IPS-15b (cell line): ENCODE measurements around the gene ANK3.

Experiments used
- H3K27me3 ChIP-seq: one replicate; pipeline ENCODE4 v1.6.1; 2013; ENCODE audit warnings: low read length; ENCODE audit not compliant: control insufficient read depth, insufficient read depth
- H3K36me3 ChIP-seq: one replicate; pipeline ENCODE4 v1.6.1; 2013; ENCODE audit warnings: low read length; ENCODE audit not compliant: control insufficient read depth, insufficient read depth
- H3K4me1 ChIP-seq: one replicate; pipeline ENCODE4 v1.6.1; 2013; ENCODE audit warnings: mild to moderate bottlenecking, low read length; ENCODE audit not compliant: control insufficient read depth, insufficient read depth
- H3K4me3 ChIP-seq: one replicate; pipeline ENCODE4 v1.5.1; 2013; ENCODE audit warnings: low read depth, low read length
- H3K9ac ChIP-seq: one replicate; pipeline ENCODE4 v1.6.1; 2013; ENCODE audit warnings: low read depth, mild to moderate bottlenecking, low read length
- H3K9me3 ChIP-seq: one replicate; pipeline ENCODE4 v1.6.1; 2013; ENCODE audit warnings: mild to moderate bottlenecking, low read length; ENCODE audit not compliant: control insufficient read depth, insufficient read depth

The ANK3 gene

GRCh38 chr10:60224066-60224705 is 165.5 kb downstream of the ANK3 start:
- Histone ChIP-seq H3K36me3 (no peaks in the 10 kb centered on the region), H3K9ac (no peak overlapping the region), H3K9me3 (no peaks in the 10 kb centered on the region), H3K27me3 (no peaks in the 10 kb centered on the region), H3K4me3 (no peak overlapping the region), H3K4me1 (no peaks in the 10 kb centered on the region)

DNA sequence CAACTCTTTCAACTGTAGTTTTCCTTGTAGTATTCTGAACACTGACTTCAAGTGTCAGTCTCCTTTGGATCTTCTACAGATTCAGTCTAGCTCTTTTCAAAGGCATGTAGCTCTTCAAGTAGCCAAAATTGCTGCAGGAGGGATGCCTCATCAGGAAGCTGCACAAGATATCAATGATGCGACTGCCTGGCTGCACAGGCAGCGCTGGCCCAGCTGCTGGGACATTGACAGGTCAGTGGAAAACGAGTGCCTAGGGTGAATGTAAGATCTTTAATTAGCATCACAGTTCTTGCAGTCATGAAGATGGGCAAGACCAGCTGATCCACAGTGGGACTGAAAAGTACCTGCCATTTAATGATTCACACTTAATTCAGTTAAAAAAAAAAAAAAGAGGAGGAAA is 167.6 kb downstream of the ANK3 start:
- H3K4me3 ChIP-seq, result no peak overlapping the region
- no peaks in the 10 kb centered on the region for H3K4me1 ChIP-seq
- no peaks in the 10 kb centered on the region for H3K9me3 ChIP-seq
- H3K27me3 ChIP-seq, result no peaks in the 10 kb centered on the region
- no peak overlapping the region for H3K9ac ChIP-seq
- no peaks in the 10 kb centered on the region for H3K36me3 ChIP-seq

DNA sequence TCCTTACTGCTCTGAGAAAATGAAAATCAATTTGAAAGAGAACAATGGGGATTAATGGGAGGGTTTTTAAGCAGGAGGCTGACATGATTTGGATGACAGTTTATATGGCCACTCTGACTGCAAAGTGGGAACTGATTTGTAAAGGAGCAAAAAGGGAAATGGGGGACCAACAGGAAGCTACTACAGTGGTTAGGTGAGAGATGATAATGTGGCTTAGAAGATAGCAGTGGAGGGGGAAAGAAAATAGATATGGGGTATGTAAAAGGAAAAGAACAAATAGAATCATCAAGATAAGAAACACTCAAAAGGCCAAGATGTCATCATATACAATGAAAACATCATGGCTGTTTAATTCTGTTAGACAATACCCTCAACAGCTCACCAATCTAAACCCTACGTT is 177.5 kb downstream of the ANK3 start:
- no peaks in the 10 kb centered on the region for H3K27me3 ChIP-seq
- no peaks in the 10 kb centered on the region for H3K36me3 ChIP-seq
- H3K4me1 ChIP-seq, result peaks cover 3% of the 10 kb centered on the region
- H3K9ac ChIP-seq, result no peak overlapping the region
- H3K9me3 ChIP-seq, result no peaks in the 10 kb centered on the region
- no peak overlapping the region for H3K4me3 ChIP-seq

GRCh38 chr10:60209874-60210570 is 179.7 kb downstream of the ANK3 start:
- H3K36me3 ChIP-seq, result no peaks in the 10 kb centered on the region
- peaks cover 3% of the 10 kb centered on the region for H3K4me1 ChIP-seq
- no peak overlapping the region for H3K9ac ChIP-seq
- H3K9me3 ChIP-seq, result no peaks in the 10 kb centered on the region
- no peaks in the 10 kb centered on the region for H3K27me3 ChIP-seq
- no peak overlapping the region for H3K4me3 ChIP-seq

DNA sequence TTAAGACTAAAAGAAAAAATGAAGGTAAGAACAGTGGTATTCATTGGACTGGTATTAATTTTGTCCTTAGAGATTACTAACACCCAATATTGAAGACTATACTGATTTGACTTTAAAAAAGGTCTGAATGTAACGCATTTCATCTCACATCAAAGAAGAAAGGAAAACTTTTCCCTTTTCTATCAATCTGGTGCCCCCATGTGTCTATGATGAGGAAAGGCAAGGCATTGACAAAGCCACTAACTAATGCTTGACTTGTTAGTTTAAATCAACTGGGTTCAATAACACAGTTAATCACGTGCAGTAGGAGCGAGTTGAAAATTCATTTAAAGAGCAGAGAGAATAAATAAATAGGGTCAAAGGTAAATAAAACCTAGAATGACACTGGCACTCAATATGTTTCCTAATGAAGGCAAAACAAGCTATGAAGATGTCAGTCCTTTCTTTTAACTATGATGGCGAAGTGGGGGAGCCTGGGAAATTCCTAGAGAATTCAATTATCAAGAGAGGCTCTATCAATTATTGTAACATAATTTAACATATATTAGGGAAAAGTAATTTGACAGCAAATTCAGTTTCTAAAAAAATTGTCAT is 180.9 kb downstream of the ANK3 start:
- Histone ChIP-seq H3K4me3 (no peak overlapping the region), H3K4me1 (peaks cover 3% of the 10 kb centered on the region), H3K9ac (no peak overlapping the region), H3K27me3 (no peaks in the 10 kb centered on the region), H3K36me3 (no peaks in the 10 kb centered on the region), H3K9me3 (no peaks in the 10 kb centered on the region)

DNA sequence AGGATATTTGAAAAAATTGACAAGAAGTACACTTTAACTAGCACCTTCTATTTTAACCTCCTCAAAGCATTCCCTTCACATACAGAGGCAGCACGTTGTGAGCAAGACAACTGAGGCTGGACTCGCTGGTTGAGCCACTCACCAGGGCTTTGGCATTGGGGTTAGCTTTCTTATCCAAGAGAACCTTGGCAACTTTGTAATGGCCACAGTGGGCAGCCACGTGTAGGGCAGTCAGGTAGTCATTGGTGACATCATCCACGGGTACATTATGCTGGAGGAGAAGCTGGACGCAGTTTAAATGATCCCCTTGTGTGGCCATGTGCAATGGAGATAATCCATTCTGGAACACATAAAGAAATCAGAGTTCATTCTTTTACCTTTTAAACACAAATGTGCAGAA is 181.8 kb downstream of the ANK3 start:
- peaks cover 3% of the 10 kb centered on the region for H3K4me1 ChIP-seq
- H3K9ac ChIP-seq, result no peak overlapping the region
- no peaks in the 10 kb centered on the region for H3K9me3 ChIP-seq
- H3K4me3 ChIP-seq, result no peak overlapping the region
- no peaks in the 10 kb centered on the region for H3K36me3 ChIP-seq
- H3K27me3 ChIP-seq, result no peaks in the 10 kb centered on the region

GRCh38 chr10:60206735-60207134 is 182.9 kb downstream of the ANK3 start:
- peaks cover 3% of the 10 kb centered on the region for H3K4me1 ChIP-seq
- H3K4me3 ChIP-seq, result no peak overlapping the region
- no peaks in the 10 kb centered on the region for H3K9me3 ChIP-seq
- H3K9ac ChIP-seq, result no peak overlapping the region
- H3K27me3 ChIP-seq, result no peaks in the 10 kb centered on the region
- H3K36me3 ChIP-seq, result no peaks in the 10 kb centered on the region

DNA sequence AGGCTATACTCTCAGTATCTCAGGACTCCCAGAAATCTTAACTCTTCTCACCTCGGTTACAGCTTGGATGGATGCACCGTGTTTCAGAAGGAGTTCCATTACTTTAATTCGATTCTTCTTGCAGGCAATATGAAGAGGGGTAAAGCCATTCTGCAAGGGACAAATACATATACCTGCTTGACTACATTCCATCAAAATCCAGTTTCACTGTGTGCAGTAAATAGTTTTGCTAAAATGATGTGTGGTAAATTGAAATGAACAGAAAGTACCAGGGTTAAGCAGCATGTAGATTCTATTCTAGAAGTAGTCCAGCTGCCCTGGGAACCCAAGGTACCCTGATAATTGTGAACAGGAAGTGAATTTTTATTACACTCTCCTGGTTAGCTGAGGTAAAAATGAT is 183.9 kb downstream of the ANK3 start:
- Histone ChIP-seq H3K36me3 (no peaks in the 10 kb centered on the region), H3K4me3 (no peak overlapping the region), H3K9ac (no peak overlapping the region), H3K4me1 (peaks cover 3% of the 10 kb centered on the region), H3K27me3 (no peaks in the 10 kb centered on the region), H3K9me3 (no peaks in the 10 kb centered on the region)

DNA sequence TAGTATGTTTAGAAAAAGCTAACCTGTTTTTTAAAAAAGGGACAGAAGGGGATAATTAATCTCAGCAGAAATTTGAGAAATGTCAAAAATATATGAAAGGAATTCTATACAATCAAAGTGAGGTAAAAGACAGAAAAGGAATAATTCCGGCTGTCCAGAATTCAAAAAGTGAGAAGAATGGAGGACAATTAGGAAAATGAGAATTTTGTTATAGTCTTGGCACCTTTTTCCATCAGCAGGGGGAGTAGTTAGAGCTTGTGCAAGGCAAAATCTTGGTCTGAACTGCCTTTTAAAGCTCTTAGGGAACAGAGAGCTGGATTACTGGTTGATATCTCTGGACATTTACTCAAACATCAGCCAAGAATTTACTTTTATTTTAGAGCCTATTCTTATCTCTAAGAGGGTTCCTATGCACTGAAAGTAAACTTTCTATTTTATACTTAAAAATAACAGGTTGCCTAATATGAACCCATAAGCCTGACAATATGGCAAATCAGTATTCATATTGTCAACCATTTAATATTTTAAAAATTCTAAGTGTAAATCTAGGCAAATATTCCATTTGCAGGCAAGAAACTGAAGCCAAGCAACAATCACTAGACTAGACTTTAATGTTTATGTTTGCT is 185.6 kb downstream of the ANK3 start:
- H3K4me3 ChIP-seq, result no peak overlapping the region
- no peak overlapping the region for H3K9ac ChIP-seq
- H3K27me3 ChIP-seq, result no peaks in the 10 kb centered on the region
- H3K36me3 ChIP-seq, result no peaks in the 10 kb centered on the region
- H3K9me3 ChIP-seq, result no peaks in the 10 kb centered on the region
- no peaks in the 10 kb centered on the region for H3K4me1 ChIP-seq

DNA sequence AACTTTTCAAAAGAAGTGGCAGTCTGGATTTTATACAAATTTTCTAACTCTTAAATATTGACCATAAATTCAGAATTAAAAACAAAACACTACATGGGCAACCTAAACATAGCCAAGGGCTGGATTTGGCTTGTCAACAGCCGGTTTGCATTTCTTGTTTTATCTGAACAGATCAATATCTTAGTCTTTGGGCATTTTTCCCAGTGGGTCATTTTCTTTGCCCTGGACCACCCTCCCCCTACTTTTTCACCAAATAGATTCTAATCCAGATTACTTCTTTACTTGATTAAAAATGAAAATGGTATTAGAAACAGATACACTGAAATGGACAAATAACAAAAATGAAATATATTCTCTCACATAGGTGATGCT is 189.0 kb downstream of the ANK3 start:
- Histone ChIP-seq H3K4me1 (no peaks in the 10 kb centered on the region), H3K36me3 (no peaks in the 10 kb centered on the region), H3K27me3 (no peaks in the 10 kb centered on the region), H3K9ac (no peak overlapping the region), H3K9me3 (no peaks in the 10 kb centered on the region), H3K4me3 (no peak overlapping the region)

- no peaks in the 10 kb centered on the region for H3K27me3 ChIP-seq
- H3K36me3 ChIP-seq, result no peaks in the 10 kb centered on the region
- no peak overlapping the region for H3K4me3 ChIP-seq
- H3K9me3 ChIP-seq, result no peaks in the 10 kb centered on the region
- no peak overlapping the region for H3K9ac ChIP-seq
- H3K4me1 ChIP-seq, result no peaks in the 10 kb centered on the region
Observed at GRCh38 chr10:60200012-60200681, 189.5 kb downstream of the ANK3 start.
